GM21390 (cell line): ENCODE data around the gene ABHD16A.

ENCODE experiments used
- ATAC-seq: cut with Tn5 transposase; IDR thresholded peaks from one replicate; pipeline ENCODE4 v1.9.1; 2021; ENCODE audit not compliant: unreplicated experiment

ABHD16A gene

GRCh38 chr6:31690231-31691077 lies 12.7 kb downstream of the ABHD16A start:
- ATAC-seq: no peak

GRCh38 chr6:31689249-31690110 lies 13.6 kb downstream of the ABHD16A start:
- ATAC-seq: no peak

- no peak for ATAC-seq
These were observed 15.0 kb downstream of the ABHD16A start for GRCh38 chr6:31687860-31688693.

- ATAC-seq: no peak
These were observed 15.8 kb downstream of the ABHD16A start for GRCh38 chr6:31687321-31687720.

GRCh38 chr6:31686483-31686882 lies 16.6 kb downstream of the ABHD16A start:
- ATAC-seq: no peak

GRCh38 chr6:31683591-31683990 lies 19.5 kb downstream of the ABHD16A start:
- no peak for ATAC-seq

- ATAC-seq: no peak
These were observed 21.9 kb downstream of the ABHD16A start for GRCh38 chr6:31681135-31681671.

- ATAC-seq: no peak
These were observed 22.6 kb downstream of the ABHD16A start, which contains the start of gene LY6G5C for GRCh38 chr6:31680226-31681134. TSS of gene LY6G5C (minus strand) at chr6:31681067. CDS start at chr6:31680373, 694 bp downstream.

GRCh38 chr6:31677955-31678354 lies 25.2 kb downstream of the ABHD16A start:
- ATAC-seq: no peak

GRCh38 chr6:31676904-31677303 lies 26.2 kb downstream of the ABHD16A start:
- ATAC-seq: no peak

GRCh38 chr6:31676322-31676903 lies 26.7 kb downstream of the ABHD16A start:
- no peak for ATAC-seq

- no peak for ATAC-seq
These were observed 33.4 kb downstream of the ABHD16A start, which contains the start of gene LY6G5B for GRCh38 chr6:31669676-31670075. TSS of gene LY6G5B (plus strand) at chr6:31669976. CDS start at chr6:31670951, 975 bp downstream.

- no peak for ATAC-seq
These were observed 36.7 kb downstream of the ABHD16A start for GRCh38 chr6:31666337-31666965.

- ATAC-seq: peak; percentile 78
These were observed 37.4 kb downstream of the ABHD16A start, which contains the start of gene CSNK2B for GRCh38 chr6:31665501-31666336. TSS of gene CSNK2B (plus strand) at chr6:31666080. CDS start at chr6:31666832, 752 bp downstream.

- no peak for ATAC-seq
These were observed 38.2 kb downstream of the ABHD16A start, which contains the start of gene GPANK1 for GRCh38 chr6:31664790-31665500. TSS of gene GPANK1 (minus strand) at chr6:31664997. CDS start at chr6:31664478, 519 bp downstream.

GRCh38 chr6:31663961-31664789 lies 38.9 kb downstream of the ABHD16A start:
- no peak for ATAC-seq
